Gastroesophageal sphincter (tissue), 3 donors: ENCODE measurements around the gene VAV3.

Experiments
- CTCF ChIP-seq, 4 experiments: fragments of 200-600 bp in 2 of 4; fragments of 450-650 bp in 2 of 4; sonication (generic) in 1 of 4; IDR thresholded peaks; one replicate each; pipeline ENCODE4 v1.5.1; 2017 to 2019; ENCODE audit warnings: antibody characterized with exemption in 4 of 4, mild to moderate bottlenecking in 2 of 4, moderate library complexity in 2 of 4
- EP300 ChIP-seq: sonication (generic); formaldehyde crosslinking; IDR thresholded peaks from one replicate; pipeline ENCODE4 v1.6.1; 2017; ENCODE audit warnings: antibody characterized with exemption, mild to moderate bottlenecking
- POLR2A ChIP-seq, 2 donors: fragments of 450-650 bp; IDR thresholded peaks; one replicate each; pipeline ENCODE4 v1.6.1; 2017; ENCODE audit warnings: antibody characterized with exemption in 2 of 2, mild to moderate bottlenecking in 2 of 2, moderate library complexity in 1 of 2
- POLR2AphosphoS5 ChIP-seq: sonication (generic); formaldehyde crosslinking; IDR thresholded peaks from one replicate; pipeline ENCODE4 v1.6.1; 2017; ENCODE audit warnings: antibody characterized with exemption

- TF ChIP-seq CTCF (IDR thresholded peaks at IDR 0.05) (peak; percentile 52 to 76 (median 63)), POLR2A (IDR thresholded peaks at IDR 0.05) (no peak), POLR2AphosphoS5 (no peak), EP300 (no peak)
Measured at GRCh38 chr1:107750364-107750959, 214.5 kb downstream of the VAV3 start.
